GM13976 (cell line): ENCODE results near the gene LRRC36.

Source experiments
- DNase-seq: peaks from one replicate; pipeline ENCODE4 v3.0.0; 2012; ENCODE audit warnings: low spot score
- in situ Hi-C: fragments of 300-500 bp; cut with MboI; formaldehyde crosslinking; loops from one replicate; pipeline ENCODE4 v1.12.0; 2022; ENCODE audit warnings: low sequenced_read_pairs, mixed read lengths, inconsistent platforms; ENCODE audit not compliant: unreplicated experiment
- TF ChIP-seq, protein P1 (sequence below): IDR thresholded peaks from 2 replicates; pipeline ENCODE4 v1.5.1; 2012; ENCODE audit warnings: borderline replicate concordance, mild to moderate bottlenecking; ENCODE audit not compliant: insufficient read depth; ENCODE audit errors: extremely low read depth, missing control alignments, control extremely low read depth

The LRRC36 gene

DNA sequence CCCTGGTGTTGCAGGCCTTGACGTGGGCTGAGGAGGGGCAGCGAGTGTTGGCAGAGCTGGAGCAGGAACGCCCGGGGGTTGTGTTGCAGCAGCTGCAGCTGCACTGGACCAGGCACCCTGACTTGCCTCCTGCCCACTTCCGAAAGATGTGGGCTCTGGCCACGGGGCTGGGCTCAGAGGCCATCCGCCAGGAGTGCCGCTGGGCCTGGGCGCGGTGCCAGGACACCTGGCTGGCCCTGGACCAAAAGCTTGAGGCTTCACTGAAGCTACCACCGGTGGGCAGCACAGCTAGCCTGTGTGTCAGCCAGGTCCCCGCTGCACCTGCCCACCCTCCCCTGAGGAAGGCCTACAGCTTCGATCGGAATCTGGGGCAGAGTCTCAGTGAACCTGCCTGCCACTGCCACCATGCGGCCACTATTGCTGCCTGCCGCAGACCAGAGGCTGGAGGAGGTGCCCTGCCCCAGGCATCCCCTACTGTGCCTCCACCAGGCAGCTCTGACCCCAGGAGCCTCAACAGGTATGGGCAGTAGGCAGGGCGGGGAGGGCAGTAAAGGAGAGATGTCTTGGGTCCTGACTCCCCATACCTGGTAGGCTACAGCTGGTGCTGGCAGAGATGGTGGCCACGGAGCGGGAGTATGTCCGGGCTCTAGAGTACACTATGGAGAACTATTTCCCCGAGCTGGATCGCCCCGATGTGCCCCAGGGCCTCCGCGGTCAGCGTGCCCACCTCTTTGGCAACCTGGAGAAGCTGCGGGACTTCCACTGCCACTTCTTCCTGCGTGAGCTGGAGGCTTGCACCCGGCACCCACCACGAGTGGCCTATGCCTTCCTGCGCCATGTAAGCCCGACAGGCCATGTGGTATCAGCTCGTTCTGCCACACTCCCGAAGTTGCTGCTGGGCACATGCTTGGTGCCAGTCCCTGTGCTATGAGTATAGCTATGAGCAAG is 41.6 kb upstream of the LRRC36 start:
- TF ChIP-seq, protein P1, sequence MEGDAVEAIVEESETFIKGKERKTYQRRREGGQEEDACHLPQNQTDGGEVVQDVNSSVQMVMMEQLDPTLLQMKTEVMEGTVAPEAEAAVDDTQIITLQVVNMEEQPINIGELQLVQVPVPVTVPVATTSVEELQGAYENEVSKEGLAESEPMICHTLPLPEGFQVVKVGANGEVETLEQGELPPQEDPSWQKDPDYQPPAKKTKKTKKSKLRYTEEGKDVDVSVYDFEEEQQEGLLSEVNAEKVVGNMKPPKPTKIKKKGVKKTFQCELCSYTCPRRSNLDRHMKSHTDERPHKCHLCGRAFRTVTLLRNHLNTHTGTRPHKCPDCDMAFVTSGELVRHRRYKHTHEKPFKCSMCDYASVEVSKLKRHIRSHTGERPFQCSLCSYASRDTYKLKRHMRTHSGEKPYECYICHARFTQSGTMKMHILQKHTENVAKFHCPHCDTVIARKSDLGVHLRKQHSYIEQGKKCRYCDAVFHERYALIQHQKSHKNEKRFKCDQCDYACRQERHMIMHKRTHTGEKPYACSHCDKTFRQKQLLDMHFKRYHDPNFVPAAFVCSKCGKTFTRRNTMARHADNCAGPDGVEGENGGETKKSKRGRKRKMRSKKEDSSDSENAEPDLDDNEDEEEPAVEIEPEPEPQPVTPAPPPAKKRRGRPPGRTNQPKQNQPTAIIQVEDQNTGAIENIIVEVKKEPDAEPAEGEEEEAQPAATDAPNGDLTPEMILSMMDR, result no peak
- in situ Hi-C loops, result no loop called here

DNA sequence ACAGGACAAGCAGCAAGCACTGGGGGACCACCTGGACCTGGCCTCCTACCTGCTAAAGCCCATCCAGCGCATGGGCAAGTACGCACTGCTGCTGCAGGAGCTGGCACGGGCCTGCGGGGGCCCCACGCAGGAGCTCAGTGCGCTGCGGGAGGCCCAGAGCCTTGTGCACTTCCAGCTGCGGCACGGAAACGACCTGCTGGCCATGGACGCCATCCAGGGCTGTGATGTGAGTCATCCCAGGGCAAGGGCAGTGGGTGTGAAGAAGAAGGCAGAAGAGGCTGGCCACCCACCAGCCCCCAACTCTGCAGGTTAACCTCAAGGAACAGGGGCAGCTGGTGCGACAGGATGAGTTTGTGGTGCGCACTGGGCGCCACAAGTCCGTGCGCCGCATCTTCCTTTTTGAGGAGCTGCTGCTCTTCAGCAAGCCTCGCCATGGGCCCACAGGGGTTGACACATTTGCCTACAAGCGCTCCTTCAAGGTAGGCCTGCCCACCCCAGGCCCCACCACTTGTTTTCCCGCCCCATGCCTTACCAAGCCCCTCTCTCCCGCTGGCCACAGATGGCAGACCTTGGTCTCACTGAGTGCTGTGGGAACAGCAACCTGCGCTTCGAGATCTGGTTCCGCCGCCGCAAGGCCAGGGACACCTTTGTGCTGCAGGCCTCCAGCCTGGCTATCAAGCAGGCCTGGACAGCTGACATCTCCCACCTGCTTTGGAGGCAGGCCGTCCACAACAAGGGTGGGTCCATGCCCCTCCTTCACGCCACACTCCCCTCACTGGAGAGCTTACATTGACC is 40.0 kb upstream of the LRRC36 start:
- no peak for DNase-seq

More for the DNA sequence above, 41.6 kb upstream of the LRRC36 start:
- DNase-seq, result no peak

DNA sequence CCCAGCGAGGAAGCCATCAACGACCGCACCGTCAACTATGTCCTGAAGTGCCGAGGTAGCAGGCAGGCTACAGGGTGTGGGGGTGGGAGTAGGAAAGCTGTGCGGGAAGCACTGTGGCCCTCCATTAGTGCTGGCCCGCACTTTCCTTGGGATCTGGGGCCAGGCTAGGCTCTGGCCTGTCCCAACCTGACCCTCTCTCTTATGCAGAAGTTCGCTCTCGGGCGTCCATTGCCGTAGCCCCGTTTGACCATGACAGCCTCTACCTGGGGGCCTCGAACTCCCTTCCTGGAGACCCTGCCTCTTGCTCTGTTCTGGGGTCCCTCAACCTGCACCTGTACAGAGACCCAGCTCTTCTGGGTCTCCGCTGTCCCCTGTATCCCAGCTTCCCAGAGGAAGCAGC is 38.7 kb upstream of the LRRC36 start:
- TF ChIP-seq, protein P1, result no peak
- in situ Hi-C loops, result no loop called here
- no peak for DNase-seq

More for the DNA sequence above, 40.0 kb upstream of the LRRC36 start:
- in situ Hi-C loops, result no loop called here
- TF ChIP-seq, protein P1, result no peak

DNA sequence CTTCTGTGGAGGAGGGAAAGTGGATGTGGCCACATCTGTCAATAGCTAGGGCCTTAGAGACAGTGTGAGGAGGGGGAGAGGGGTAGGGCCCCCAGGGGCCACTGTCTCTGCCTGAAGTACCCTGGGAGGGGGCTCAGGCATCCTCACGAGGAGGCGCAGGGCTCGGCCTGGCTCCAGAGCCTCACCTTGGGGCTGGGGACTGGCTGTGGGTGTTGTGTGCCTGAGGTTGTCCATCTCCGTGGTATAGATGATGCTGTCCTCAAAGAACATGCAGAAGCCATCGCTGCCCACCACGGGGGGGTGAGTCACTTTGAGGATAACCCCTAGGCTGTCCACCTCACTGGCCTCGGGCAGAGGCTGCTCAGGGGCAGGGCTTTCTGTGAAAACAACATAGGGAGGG is 35.2 kb upstream of the LRRC36 start:
- TF ChIP-seq, protein P1, result no peak
- no peak for DNase-seq
- in situ Hi-C loops, result no loop called here

DNA sequence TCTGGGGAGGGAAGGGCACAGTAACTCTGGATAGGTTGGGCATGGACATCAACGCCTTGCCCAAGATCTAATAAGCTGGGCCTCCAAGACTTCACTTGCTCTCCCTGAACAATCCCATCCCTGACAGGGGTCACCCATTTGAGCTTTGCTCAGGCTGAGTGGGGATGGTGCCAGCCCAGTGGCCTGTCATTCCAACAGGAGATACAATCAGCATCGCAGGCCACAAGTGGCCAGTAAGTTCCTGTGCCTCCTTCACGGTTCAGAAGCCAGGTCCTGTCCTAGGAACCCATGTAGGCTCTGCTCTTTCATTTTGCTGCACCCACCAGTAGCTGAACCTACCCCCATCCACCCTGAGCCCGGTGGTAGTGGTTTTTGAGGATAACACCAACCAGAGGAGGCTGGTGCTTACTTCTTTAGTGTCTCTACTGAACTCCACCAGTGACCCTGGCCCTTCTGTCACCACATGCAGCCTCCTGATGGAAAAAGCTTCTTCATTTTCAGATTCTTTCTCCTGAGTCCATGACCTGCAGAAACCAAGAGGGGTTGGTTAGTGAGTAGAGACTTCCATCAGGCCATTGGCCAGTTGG is 32.4 kb upstream of the LRRC36 start:
- in situ Hi-C loops, result no loop called here
- TF ChIP-seq, protein P1, result no peak
- DNase-seq, result no peak

DNA sequence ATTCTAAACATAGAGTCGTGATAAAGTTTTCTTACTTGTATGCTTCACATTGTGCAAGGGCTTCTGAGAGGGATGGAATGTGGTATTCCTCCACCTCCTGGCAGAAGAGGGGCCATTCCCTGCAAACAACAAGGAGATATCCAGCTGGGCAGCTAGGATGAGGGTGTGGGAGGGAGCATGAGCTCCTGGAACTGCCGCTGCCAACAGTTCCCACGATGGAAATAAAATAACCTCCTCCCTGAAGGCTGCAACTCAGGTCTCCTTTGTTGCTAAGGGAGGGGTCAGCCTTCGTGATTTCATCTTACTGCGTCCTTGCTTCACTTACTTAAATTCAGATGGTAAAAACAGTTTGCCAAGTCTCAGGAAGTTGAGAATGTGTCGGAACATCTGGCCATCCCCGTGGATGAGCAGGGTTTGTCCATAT is 31.7 kb upstream of the LRRC36 start:
- DNase-seq, result no peak
- TF ChIP-seq, protein P1, result no peak
- in situ Hi-C loops, result no loop called here
